GM19035 (cell line): Measurements from ENCODE around the gene ATP5F1B.

Experiments used
- ATAC-seq: cut with Tn5 transposase; IDR thresholded peaks from one replicate; pipeline ENCODE4 v1.9.1; 2021; ENCODE audit not compliant: unreplicated experiment

ATP5F1B gene

DNA sequence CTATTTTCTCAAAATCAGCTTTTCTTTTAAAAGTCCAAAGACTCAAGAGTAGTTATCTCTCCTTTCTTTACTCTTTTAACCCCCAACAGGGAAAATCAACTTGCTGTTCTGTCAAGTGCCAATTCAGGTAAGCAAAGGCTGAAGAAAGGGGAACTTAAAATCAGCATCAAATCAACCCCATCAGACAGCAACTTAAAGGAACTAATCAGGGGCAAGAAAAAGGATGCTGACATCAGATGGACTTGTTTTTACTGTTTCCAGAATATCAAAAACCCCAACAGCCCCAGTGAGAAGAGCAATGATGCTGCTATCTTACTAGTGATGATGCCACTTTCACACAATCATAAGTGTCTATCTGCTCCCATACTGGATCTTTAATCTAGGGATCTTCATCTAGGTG lies 19.1 kb downstream of the ATP5F1B start:
- no peak for ATAC-seq

DNA sequence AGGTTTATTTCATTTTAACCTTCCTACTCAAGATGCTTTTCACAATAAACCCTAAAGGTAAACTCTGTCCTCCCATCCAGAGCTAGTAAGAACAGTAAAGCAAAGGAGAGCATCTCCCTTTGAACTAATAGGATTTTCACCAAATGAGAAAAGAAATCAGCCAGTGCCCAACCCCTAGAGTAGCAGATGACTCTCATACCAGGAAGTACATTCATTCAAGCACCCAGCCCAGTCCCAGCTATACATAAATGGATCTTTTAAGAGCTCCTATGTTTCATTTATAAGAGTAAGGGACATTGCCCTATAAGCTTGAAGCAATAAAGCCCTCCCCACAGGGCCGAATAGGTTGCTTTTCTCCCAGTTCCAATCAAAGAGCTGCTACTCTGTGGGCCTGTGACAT lies 23.2 kb downstream of the ATP5F1B start:
- no peak for ATAC-seq

DNA sequence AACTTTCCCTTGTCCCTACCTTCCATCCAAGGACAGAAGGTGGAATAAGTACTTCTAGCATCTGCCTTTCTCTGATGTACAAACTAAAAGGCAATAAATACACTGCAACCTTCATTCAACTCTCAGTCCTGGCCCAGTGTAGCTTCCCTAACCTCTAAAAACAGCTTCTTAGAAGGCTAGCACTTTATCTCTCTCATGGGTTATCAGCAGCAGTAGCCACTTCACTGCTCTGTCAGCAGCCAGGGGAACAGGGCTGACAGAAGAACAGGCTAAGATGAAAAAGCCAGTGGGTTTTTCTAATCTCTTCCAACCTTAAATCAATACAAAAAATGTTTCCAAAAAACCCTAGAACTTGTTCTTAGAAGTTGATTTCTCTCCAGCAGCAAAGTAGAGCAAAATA lies 28.9 kb downstream of the ATP5F1B start:
- no peak for ATAC-seq

DNA sequence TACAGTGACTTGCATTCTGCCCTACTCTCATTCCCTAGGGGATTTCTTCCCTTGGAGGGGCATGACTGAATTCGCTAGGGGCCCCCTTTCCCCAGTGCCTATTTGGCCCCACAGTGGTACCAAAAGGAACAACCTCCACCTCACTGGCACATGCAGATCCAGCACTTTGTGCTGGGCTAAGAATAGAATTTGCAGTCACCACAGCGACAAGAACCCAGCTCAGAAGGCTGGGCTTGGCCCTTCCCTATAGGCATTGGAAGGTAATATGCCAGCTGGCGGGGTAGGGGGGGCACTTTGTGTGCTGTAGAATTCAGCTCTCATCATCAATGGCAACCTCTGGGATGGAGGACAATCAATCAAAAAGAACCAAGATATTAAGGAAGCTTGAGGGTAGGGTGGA lies 29.5 kb downstream of the ATP5F1B start:
- no peak for ATAC-seq

DNA sequence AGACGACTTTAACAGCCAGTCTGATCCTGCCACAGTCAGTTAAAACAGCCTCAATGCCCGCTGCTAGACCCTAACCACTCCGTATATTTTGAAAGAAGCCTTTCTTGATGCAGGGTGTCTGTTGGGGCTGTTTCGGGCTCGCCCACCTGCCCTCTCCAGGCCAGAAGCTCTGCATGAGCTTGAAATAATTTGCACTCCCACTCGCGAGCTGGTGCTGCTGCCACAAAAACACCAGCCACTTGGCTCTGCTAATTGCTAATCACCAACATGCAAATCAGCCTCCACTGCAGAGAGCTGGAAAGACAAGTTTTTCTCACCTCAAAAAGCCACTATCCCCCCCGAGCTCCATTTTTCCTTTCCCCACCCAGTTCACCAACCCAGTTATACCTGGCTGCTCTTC lies 31.2 kb downstream of the ATP5F1B start:
- no peak for ATAC-seq

DNA sequence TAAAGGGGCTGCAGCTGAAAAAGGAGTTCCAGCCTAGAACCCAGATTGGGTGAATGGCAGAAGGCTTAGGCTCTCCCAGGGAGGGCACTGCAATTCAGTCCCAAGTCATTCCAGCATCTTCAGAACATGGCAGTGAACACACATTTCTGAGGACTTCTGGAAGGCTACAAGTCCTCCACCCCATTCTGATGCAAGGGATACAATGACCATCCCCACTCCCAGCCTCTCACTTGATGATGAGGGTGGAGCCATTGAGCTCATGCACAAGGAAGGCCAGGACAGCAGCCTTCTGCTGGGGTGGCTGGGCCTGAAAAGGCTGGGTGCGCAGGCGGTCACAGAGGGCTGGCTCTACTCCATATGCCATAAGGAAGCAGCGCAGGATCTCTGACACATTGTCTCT lies 41.4 kb downstream of the ATP5F1B start:
- ATAC-seq = no peak

DNA sequence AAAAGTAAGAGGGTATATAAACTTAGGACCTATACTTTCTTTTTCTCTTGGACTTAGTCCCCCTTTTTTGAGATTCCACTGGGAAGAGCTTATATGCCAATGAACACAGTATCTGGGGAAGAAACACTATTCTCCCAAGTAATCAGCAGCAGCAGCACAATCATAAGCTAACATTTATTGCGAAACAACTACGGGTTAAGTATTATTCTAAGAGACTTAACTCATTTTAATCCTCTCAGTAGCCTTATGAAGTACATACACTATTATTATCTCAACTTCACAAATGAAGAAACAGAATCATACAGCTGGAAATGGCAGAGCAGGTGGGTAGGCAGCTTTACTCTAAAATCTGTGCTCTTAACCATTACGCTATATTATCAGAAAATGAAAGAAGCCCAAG lies 43.5 kb downstream of the ATP5F1B start:
- ATAC-seq = no peak

DNA sequence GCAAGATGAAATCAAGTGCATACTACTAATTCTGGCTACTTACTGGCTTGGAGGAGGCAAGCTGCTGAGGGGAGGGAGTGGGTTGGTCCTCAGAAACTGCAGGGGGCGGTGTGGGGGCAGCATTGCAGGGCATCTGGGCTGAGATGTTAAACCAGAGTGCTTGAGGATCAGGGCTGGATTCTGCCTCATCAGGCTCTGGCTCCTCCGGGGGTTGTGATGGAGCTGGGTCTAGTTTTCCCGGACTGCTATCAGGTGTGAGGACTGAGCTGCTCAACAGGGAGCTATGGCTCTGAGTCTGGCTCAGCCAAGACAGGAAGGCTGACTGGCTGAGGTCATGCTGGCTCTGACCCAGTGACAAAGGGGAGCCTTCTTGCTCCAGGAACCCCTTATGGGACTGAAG lies 44.3 kb downstream of the ATP5F1B start:
- no peak for ATAC-seq

DNA sequence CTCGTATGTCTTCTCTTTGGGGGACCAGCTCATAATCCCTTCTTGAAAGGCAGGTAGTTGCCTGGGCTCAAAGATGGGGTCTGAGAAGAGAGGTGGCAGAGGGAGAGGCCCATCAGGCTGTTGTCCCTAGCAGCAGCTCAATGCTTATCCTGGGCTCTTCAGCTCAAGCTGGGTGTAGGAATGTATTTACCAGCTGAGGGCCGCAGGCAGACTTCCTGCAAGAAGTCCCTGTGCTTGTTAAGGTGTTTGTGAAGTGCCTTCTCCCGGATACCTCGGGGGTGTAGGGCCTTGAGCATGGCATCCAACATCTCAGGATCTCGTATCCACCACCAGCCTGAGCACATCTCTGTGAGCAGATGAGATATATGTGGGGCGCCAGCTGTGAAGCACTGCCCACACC lies 45.0 kb downstream of the ATP5F1B start:
- no peak for ATAC-seq

DNA sequence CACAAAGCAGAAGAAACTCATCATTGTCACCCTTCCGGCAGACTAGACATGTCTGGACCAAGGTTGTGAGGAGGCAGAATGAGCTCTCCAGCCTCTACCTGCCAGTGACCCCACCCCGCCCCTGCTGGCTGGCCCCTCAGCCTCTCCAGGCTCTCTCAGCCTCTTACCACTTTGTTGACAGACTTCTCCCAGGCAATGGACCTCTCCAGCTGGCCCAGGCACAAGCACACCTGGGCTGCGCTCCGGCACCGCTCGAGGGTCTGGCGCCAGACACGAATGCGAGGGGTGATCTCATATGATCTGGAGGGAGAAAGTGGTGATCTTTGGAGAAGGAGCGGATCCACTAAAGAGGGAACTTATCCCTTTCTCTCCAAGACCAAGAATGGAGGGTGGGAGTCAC lies 46.0 kb downstream of the ATP5F1B start:
- ATAC-seq = no peak

DNA sequence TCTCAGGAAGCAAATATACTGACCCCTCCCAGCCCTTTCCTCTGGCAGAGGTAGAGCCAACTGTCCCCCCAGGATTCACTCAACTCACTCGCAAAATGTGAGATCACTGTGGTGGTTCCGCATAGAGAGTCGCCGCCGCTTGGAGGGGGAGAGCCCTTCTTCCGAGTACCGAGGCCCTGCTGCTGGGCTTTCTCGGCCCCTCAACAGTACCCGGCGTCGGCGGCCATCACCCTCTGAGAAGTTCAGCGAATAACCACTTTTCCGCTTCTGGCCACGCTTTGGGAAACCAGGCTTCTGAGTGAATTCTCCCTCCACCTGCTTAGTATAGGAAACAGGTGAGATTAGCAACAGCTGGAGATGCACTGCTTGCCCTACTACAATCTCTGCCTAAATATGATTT lies 46.7 kb downstream of the ATP5F1B start:
- no peak for ATAC-seq

DNA sequence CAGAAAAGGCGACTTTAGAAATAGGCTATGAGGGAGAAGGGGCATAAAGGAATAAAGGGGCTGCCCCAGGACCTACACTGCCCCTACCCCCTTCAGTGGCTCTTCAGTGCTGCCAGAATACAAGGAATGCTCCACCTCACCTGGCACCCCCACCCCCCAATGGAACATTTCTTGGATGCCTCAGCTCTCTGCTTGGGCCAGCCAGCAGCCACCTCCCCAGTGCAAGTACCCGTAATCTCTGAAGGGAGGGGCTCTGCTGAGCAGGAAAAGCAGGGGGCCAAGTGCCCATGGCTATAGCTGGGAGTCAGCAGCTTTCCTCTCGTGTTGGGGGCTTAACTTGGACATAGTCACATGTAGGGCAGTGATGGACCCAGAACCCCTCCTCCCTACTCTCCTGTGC lies 49.0 kb downstream of the ATP5F1B start:
- no peak for ATAC-seq

DNA sequence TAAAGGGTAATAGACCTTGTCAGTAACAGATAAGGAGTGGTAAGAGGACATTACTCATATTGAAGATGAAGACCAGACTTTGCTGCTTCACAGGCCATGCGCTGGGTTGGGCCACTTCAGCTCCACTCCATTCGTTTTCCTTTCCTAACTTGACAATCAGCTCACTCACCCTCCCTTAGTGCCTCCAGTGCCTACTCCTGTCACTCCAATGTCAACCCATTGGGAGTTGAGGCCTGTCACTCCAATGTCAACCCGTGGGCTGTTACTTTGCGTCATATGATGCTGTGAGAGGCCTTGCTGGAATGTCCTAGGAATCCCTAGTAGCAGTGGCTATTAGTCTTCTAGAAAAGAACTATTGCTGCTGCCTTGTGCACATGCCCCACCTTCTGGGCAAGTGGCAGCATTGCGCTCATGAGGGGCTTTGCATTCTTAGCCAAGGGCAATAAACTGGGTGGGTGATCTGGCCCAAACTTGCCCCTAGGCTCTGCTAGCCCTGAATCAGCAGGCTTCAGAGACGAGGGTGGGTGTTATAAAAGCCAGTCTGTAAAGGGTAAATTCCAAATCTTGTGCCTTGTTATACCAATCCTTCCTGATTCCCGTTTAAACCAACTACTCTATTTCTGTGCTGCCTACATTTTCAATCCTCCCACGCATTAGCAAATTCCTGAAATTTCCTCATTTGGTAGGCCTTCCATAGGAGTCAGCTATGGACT lies 51.7 kb downstream of the ATP5F1B start:
- no peak for ATAC-seq

DNA sequence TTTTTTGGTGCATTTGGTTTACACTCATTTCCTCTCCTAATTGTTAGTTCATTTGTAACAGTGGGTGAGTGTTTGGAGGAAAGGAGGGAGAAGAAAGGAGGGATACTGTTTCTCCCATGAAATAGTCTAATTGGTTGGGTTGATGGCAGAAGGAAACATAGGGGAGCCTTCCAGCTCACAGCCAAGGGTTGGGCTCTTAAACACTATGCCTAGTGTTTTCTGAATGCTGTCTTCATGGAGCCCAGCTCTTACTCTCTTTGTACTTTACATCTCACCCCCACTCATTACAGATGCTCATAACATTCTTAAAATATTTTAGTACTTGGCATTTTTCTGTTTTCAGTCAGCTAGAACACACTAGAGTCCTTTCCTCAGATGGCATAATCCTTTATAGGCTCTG lies 53.8 kb downstream of the ATP5F1B start:
- no peak for ATAC-seq

DNA sequence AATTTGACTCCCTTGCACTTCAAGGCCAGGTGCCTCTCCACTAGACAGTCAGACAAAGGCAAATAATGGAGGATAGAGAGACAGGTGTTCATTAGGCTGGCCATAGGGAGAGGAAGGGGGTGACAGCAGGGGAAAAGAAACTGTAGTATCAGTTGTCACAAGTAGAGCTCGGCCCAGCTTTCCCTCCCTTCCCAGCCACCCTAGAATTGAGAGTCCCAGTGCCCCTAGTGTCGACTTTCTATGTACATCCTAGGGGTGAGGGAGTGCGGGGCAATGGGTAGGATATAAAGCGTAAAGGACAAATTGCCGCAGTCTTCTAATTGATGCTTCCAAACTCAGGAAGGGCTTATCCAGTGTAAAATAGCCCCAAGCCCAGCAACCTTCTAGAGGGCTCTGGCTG lies 54.7 kb downstream of the ATP5F1B start:
- ATAC-seq = no peak

DNA sequence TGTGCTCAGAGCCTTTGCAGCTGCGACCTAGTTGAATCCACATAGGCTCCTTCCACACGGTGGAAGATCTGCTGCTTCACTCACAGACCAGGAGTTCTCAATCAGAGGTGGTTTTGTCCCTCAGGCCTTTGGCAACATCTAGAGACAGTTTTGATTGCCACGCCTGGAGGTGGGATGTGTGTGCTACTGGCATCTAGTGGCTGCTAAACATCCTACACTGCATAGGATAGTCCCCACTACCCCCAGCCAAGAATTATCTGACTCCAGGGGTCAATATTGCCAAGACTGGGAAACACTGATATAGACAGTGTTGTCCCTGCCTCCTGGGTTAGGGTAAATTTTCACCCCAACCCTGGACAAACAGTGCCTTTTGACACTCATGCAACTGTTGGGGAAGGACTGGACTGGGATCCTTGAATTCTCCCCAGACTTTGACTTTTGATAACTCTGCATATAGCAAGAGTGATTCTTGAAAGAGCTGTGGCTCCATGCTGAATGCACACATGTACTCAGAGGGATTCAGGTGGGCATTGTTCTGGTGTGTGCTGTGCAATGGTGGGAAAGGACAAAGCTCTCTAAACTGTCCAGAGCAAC lies 55.5 kb downstream of the ATP5F1B start:
- ATAC-seq = no peak

DNA sequence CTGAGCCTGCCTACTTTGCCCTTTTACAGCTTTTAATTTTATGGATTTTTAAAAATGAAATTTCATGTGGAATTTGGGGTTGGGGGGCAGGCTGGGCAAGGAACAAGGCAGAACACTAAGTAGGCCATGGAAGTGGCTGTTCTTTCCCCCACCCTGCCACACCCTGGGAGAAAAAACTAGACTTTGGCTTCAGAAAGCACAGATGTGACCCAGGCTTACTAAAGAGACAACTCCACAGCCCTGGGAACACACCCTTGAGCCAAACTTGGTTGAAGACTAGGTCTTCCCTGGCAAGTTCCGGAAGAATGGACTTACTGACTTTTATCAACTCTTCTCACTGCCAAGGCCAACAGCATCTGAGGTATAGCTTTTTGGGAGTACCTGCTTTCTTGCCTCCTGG lies 56.0 kb downstream of the ATP5F1B start:
- no peak for ATAC-seq
